H9 (cell line): Measurements from ENCODE around the gene DHRSX. TPM values are rescaled to one million over a fixed set of nuclear protein-coding genes. Genes with fewer than 3 reads are reported as not detected.

Experiments used
- DNase-seq: peaks from one replicate; pipeline ENCODE4 v3.0.0-alpha.2; 2017
- H2AFZ ChIP-seq: one replicate; pipeline ENCODE4 v1.6.1; 2013; ENCODE audit warnings: mild to moderate bottlenecking, low read length, control low read depth, moderate library complexity
- H2AK5ac ChIP-seq: 2 replicates; pipeline ENCODE4 v1.6.1; 2013; ENCODE audit warnings: low read length, control low read depth, mixed read lengths; ENCODE audit not compliant: insufficient read length
- H2BK120ac ChIP-seq: one replicate; pipeline ENCODE4 v1.6.1; 2013; ENCODE audit warnings: low read depth, mild to moderate bottlenecking, low read length, control low read depth, inconsistent platforms; ENCODE audit not compliant: poor library complexity, severe bottlenecking
- H2BK12ac ChIP-seq: 2 replicates; pipeline ENCODE4 v1.6.1; 2013; ENCODE audit warnings: low read length, control low read depth, mixed read lengths, low read depth; ENCODE audit not compliant: insufficient read length
- H2BK15ac ChIP-seq: 2 replicates; pipeline ENCODE4 v1.6.1; 2013; ENCODE audit warnings: low read depth, low read length, control low read depth
- H2BK20ac ChIP-seq: one replicate; pipeline ENCODE4 v1.6.1; 2013; ENCODE audit warnings: low read depth, mild to moderate bottlenecking, low read length, control low read depth, inconsistent platforms; ENCODE audit not compliant: poor library complexity, severe bottlenecking
- H2BK5ac ChIP-seq: 2 replicates; pipeline ENCODE4 v1.6.1; 2013; ENCODE audit warnings: low read length, control low read depth, mixed read lengths; ENCODE audit not compliant: insufficient read length
- H3K14ac ChIP-seq: 2 replicates; pipeline ENCODE4 v1.6.1; 2013; ENCODE audit warnings: low read length, control low read depth; ENCODE audit not compliant: insufficient read depth
- H3K18ac ChIP-seq: 2 replicates; pipeline ENCODE4 v1.6.1; 2013; ENCODE audit warnings: low read depth, mild to moderate bottlenecking, mixed read lengths, low read length, control low read depth; ENCODE audit not compliant: insufficient read length
- H3K23ac ChIP-seq: 2 replicates; pipeline ENCODE4 v1.6.1; 2013; ENCODE audit warnings: low read length, control low read depth, mixed read lengths, low read depth; ENCODE audit not compliant: insufficient read length
- H3K23me2 ChIP-seq: 2 replicates; pipeline ENCODE4 v1.6.1; 2013; ENCODE audit warnings: low read depth, mild to moderate bottlenecking, mixed read lengths, low read length, control low read depth; ENCODE audit not compliant: insufficient read length, poor library complexity, severe bottlenecking
- H3K27ac ChIP-seq: 2 replicates; pipeline ENCODE4 v1.5.1; 2013; ENCODE audit warnings: low read length, control low read depth, mixed read lengths, low read depth; ENCODE audit not compliant: insufficient read length
- H3K27me3 ChIP-seq: 2 replicates; pipeline ENCODE4 v1.6.1; 2013; ENCODE audit warnings: low read length, control low read depth, inconsistent platforms; ENCODE audit not compliant: insufficient read depth
- H3K4ac ChIP-seq: 2 replicates; pipeline ENCODE4 v1.6.1; 2013; ENCODE audit warnings: low read depth, mild to moderate bottlenecking, control low read depth, inconsistent platforms, low read length, moderate library complexity
- H3K4me1 ChIP-seq: 2 replicates; pipeline ENCODE4 v1.6.1; 2013; ENCODE audit warnings: low read length, control low read depth, inconsistent platforms; ENCODE audit not compliant: insufficient read depth
- H3K4me2 ChIP-seq: 2 replicates; pipeline ENCODE4 v1.6.1; 2013; ENCODE audit warnings: low read length, control low read depth, mixed read lengths; ENCODE audit not compliant: insufficient read length, insufficient read depth
- H3K56ac ChIP-seq: 2 replicates; pipeline ENCODE4 v1.6.1; 2013; ENCODE audit warnings: low read depth, mild to moderate bottlenecking, mixed read lengths, low read length, control low read depth; ENCODE audit not compliant: insufficient read length
- H3K79me1 ChIP-seq: 2 replicates; pipeline ENCODE4 v1.6.1; 2013; ENCODE audit warnings: low read depth, mild to moderate bottlenecking, moderate library complexity, low read length, control low read depth, inconsistent platforms; ENCODE audit not compliant: insufficient read depth, poor library complexity, severe bottlenecking
- H3K79me2 ChIP-seq: 2 replicates; pipeline ENCODE4 v1.6.1; 2013; ENCODE audit warnings: low read length, control low read depth, inconsistent platforms; ENCODE audit not compliant: insufficient read depth
- H3K9ac ChIP-seq: 2 replicates; pipeline ENCODE4 v1.6.1; 2013; ENCODE audit warnings: low read length, control low read depth, mixed read lengths; ENCODE audit not compliant: insufficient read length; ENCODE audit errors: extremely low read depth
- H3K9me3 ChIP-seq: one replicate; pipeline ENCODE4 v1.6.1; 2013; ENCODE audit warnings: low read depth, low read length, inconsistent platforms; ENCODE audit not compliant: control insufficient read depth
- H3T11ph ChIP-seq: one replicate; pipeline ENCODE4 v1.6.1; 2013; ENCODE audit warnings: mild to moderate bottlenecking, low read length, control low read depth, inconsistent platforms
- H4K20me1 ChIP-seq: one replicate; pipeline ENCODE4 v1.6.1; 2013; ENCODE audit not compliant: control insufficient read depth, insufficient read length, insufficient read depth
- H4K5ac ChIP-seq: 2 replicates; pipeline ENCODE4 v1.6.1; 2013; ENCODE audit warnings: low read depth, mild to moderate bottlenecking, mixed read lengths, low read length, control low read depth; ENCODE audit not compliant: insufficient read length
- H4K8ac ChIP-seq: replicated peaks from 2 replicates; pipeline ENCODE4 v1.6.1; 2013; ENCODE audit warnings: low read length, control low read depth, mixed read lengths, low read depth; ENCODE audit not compliant: insufficient read length
- H4K91ac ChIP-seq: 2 replicates; pipeline ENCODE4 v1.6.1; 2013; ENCODE audit warnings: low read depth, mild to moderate bottlenecking, moderate library complexity, mixed read lengths, low read length, control low read depth; ENCODE audit not compliant: insufficient read length
- H3K27ac Mint-ChIP-seq, 3 experiments: 2 replicates in 2 of 3; 3 replicates in 1 of 3; pipeline ENCODE4 v1.8.0; 2020 to 2021; ENCODE audit warnings: mixed read lengths in 3 of 3, mild to moderate bottlenecking in 1 of 3, moderate library complexity in 1 of 3
- H3K27me3 Mint-ChIP-seq: 2 replicates; pipeline ENCODE4 v1.8.0; 2021; ENCODE audit warnings: low read depth, mild to moderate bottlenecking, moderate library complexity, mixed read lengths
- H3K36me3 Mint-ChIP-seq, 3 experiments: 2 replicates in 2 of 3; 3 replicates in 1 of 3; pipeline ENCODE4 v1.8.0; 2020 to 2021; ENCODE audit warnings: low read depth in 3 of 3, mixed read lengths in 3 of 3; ENCODE audit not compliant: insufficient read depth in 1 of 3
- H3K4me1 Mint-ChIP-seq, 2 experiments: 2 replicates each; pipeline ENCODE4 v1.8.0; 2020; ENCODE audit warnings: mixed read lengths in 2 of 2
- H3K4me3 Mint-ChIP-seq, 2 experiments: 2 replicates in 1 of 2; 3 replicates in 1 of 2; pipeline ENCODE4 v1.8.0; 2020 to 2021; ENCODE audit warnings: mild to moderate bottlenecking in 2 of 2, mixed read lengths in 2 of 2, moderate library complexity in 1 of 2
- H3K9me3 Mint-ChIP-seq, 2 experiments: 2 replicates in 1 of 2; 3 replicates in 1 of 2; pipeline ENCODE4 v1.8.0; 2020; ENCODE audit warnings: mild to moderate bottlenecking in 2 of 2, mixed read lengths in 2 of 2, moderate library complexity in 1 of 2
- WGBS: extraction: QIAGEN DNeasy Blood & Tissue Kit; methylation state at CpG from one replicate; pipeline ENCODE4 v1.1.7; 2013; ENCODE audit warnings: missing lambda C conversion rate, low lambda C conversion rate, mixed read lengths; ENCODE audit not compliant: insufficient read length; ENCODE audit errors: extremely low coverage; 5-methylcytosine and 5-hydroxymethylcytosine counted together
- total RNA-seq: library from RNA; stranded (reverse); gene quantifications from 2 replicates; pipeline ENCODE4 v1.2.1, GENCODE V29; 2021
- TF ChIP-seq, protein P1 (sequence below): fragments of 200-600 bp; sonication (generic); conservative IDR thresholded peaks from 3 replicates; pipeline ENCODE4 v1.8.0; 2021; ENCODE audit warnings: antibody characterized with exemption, mild to moderate bottlenecking

The DHRSX gene
- total RNA-seq, 1 experiment from 2014 or later, result 44.0 TPM

GRCh38 chrX:2410279-2411020, 90.3 kb downstream of the DHRSX start:
- no peak overlapping the region for H3K4ac ChIP-seq

More at GRCh38 chrX:2410279-2411020, 90.3 kb downstream of the DHRSX start:
- H3K56ac ChIP-seq, result no peak overlapping the region
- H2BK20ac ChIP-seq, result no peak overlapping the region
- peak overlapping the region in 1 of 3 experiments; percentile 82; a peak in 2 of 7 replicates for H3K27ac Mint-ChIP-seq
- H3K23ac ChIP-seq, result no peak overlapping the region
- no peak overlapping the region for H3K18ac ChIP-seq
- no peaks in the 10 kb centered on the region for H3K27me3 ChIP-seq
- H3K9me3 Mint-ChIP-seq, result peaks cover 14 to 20% of the 10 kb centered on the region in 2 experiments
- H3K9me3 ChIP-seq, result peaks cover 14% of the 10 kb centered on the region
- no peaks in the 10 kb centered on the region for H3K27me3 Mint-ChIP-seq
- no peaks in the 10 kb centered on the region; the same call in 1 of the 2 replicates for H3K4me1 ChIP-seq
- H3K4me3 Mint-ChIP-seq, result no peak overlapping the region
- no peak for DNase-seq
- H3K79me1 ChIP-seq, result peaks cover 5% of the 10 kb centered on the region
- no peak overlapping the region for H2BK120ac ChIP-seq
- no peak overlapping the region for H4K8ac ChIP-seq
- H3T11ph ChIP-seq, result no peak overlapping the region
- no peak overlapping the region for H2BK12ac ChIP-seq
- no peak overlapping the region for H2AK5ac ChIP-seq
- TF ChIP-seq, protein P1, sequence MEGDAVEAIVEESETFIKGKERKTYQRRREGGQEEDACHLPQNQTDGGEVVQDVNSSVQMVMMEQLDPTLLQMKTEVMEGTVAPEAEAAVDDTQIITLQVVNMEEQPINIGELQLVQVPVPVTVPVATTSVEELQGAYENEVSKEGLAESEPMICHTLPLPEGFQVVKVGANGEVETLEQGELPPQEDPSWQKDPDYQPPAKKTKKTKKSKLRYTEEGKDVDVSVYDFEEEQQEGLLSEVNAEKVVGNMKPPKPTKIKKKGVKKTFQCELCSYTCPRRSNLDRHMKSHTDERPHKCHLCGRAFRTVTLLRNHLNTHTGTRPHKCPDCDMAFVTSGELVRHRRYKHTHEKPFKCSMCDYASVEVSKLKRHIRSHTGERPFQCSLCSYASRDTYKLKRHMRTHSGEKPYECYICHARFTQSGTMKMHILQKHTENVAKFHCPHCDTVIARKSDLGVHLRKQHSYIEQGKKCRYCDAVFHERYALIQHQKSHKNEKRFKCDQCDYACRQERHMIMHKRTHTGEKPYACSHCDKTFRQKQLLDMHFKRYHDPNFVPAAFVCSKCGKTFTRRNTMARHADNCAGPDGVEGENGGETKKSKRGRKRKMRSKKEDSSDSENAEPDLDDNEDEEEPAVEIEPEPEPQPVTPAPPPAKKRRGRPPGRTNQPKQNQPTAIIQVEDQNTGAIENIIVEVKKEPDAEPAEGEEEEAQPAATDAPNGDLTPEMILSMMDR, result no peak
- H3K4me1 Mint-ChIP-seq, result peaks cover 14 to 15% of the 10 kb centered on the region in 2 experiments
- H2AFZ ChIP-seq, result no peak overlapping the region
- H3K14ac ChIP-seq, result no peak overlapping the region
- H3K36me3 Mint-ChIP-seq, result peaks cover 29 to 45% (median 36%) of the 10 kb centered on the region in 3 experiments
- H3K79me2 ChIP-seq, result no peaks in the 10 kb centered on the region; the same call in 1 of the 2 replicates
- no peak overlapping the region for H3K9ac ChIP-seq
- H3K23me2 ChIP-seq, result no peaks in the 10 kb centered on the region
- H4K91ac ChIP-seq, result no peak overlapping the region
- WGBS, result no CpG with 5 or more reads among the region's 12 CpGs
- H4K20me1 ChIP-seq, result peaks cover 3% of the 10 kb centered on the region
- H3K27ac ChIP-seq, result no peak overlapping the region
- H2BK5ac ChIP-seq, result no peak overlapping the region
- H4K5ac ChIP-seq, result no peak overlapping the region
- no peak overlapping the region for H3K4me2 ChIP-seq
- no peak overlapping the region for H2BK15ac ChIP-seq
